GM12892 (cell line): ENCODE data around the gene PSORS1C2.

ENCODE experiments used
- POLR2A ChIP-seq: IDR thresholded peaks from 2 replicates; pipeline ENCODE4 v1.6.1; 2011; ENCODE audit warnings: low read depth, low read length, control low read depth
- POLR2AphosphoS5 ChIP-seq: IDR thresholded peaks from 2 replicates; pipeline ENCODE4 v1.6.1; 2011; ENCODE audit warnings: low read depth, low read length, control low read depth
- TAF1 ChIP-seq: IDR thresholded peaks from 2 replicates; pipeline ENCODE4 v1.6.1; 2011; ENCODE audit warnings: low read depth, mild to moderate bottlenecking, control low read depth, low read length, borderline replicate concordance

DNA sequence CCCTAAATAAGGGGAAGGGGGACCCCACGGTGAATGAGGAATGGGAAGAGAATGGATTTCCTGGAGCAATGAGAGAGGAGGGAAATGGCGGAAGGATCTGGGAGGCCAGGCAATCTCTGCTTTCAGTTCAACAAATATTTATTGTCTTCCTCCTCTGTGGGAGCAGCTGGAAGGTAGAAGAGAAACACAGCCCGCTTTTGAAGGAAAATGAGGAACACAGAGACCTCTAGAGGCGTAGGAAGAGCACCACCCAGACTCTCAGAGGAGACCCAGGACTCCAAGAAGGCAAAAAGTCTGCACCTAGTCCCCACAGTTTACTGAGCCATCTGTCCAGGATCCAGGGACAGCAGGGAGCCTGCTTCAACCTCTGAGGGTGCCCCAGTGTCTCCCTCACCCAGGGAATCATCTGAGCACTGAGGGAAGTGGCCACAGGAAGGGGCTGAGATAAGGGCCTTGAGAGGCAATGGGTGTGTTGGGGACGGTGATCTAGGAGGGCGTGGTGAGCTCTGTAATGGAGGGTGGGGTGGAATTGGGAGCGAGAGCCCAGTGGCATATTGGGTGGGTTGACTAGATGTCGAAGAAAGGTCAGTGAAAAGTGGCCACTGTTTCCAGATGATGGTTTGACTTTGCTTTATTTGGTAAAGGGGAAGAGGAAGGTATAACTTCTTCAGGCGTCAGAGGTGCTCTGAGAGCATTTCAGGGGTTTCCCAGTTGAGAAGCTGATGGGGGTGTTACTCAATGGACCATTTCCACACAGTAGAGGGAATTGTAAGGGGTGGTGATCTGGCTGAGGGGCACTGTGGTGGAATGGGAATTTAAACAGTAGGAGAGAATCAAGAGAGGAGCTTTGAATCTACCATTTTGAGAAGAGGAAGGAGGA, 23.7 kb downstream of the PSORS1C2 start:
- TF ChIP-seq POLR2A, result no peak
- TF ChIP-seq TAF1, result no peak
- no peak for TF ChIP-seq POLR2AphosphoS5
